ENCODE measurements around the gene AMZ1.

DNA sequence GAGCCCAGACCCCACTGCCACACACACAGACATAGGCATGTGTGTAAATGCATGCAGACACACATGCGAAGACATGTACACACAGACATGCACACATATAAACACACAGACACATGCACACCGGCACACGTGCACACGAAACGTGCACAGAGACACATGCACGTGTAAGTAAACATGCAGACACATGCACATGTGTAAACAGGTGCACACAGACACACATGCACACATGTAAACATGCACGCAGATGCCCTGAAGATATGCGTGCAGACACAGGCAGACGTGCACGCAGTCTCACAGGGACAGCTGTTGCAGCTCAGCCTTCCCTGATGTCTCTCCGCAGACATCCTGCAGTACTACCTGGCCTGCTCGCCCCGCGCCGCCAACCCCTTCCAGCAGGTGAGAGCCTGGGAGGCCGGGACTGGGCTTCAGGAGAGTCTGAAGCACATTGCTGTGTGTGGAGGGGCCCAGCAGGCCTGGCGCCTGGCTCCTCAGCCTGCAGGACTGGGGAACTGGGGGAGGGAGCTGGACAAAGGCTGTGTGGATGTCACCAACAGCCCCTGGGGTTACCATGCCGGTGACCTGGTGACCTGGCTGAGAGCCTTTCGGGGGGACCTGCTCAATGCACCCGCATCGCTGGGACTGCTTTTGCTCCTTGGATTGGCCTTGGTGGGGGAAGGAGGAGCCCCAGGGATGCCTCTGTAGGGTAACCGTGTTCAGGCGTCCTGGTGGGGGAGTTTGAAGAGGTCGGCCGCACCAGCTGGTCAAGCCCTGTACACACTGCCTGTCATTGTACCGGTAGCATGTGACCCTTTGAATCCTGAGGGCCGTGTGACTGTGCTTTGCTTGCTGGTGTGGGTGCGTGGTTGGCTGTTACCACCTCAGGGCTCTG, 35.9 kb upstream of the AMZ1 start:
- TF ChIP-seq POLR2A (IDR thresholded peaks at IDR 0.05; ENCODE audit: low read depth, low read length) (peak; percentile 16; the same call in 1 of the 2 replicates), PAX5 (IDR thresholded peaks at IDR 0.05; ENCODE audit: insufficient read depth, low read length, severe bottlenecking) (no peak), POLR2AphosphoS5 (IDR thresholded peaks at IDR 0.05; ENCODE audit: low read depth, low read length) (no peak)

Measured in GM12891 (cell line).